HCT116 (cell line): Measurements from ENCODE around the gene MTA1. TPM values are rescaled to one million over a fixed set of nuclear protein-coding genes. Genes with fewer than 3 reads are reported as not detected.

Source experiments
- ATAC-seq: fragments of 200-7000 bp; cut with Tn5 transposase; 2 replicates; pipeline ENCODE4 v1.9.1; 2020; ENCODE audit warnings: mild to moderate bottlenecking, moderate library complexity
- BruUV-seq: library from RNA; stranded (reverse); fragments of 400-500 nt; replicated peaks from 2 replicates; lab custom pipeline; 2021; lab: Mats Ljungman, UMichigan
- CTCF ChIA-PET: fragments of 300-600 bp; sonication (Branson Sonifier 250); formaldehyde crosslinking; loops from one replicate; lab custom pipeline; 2021; ENCODE audit warnings: antibody characterized with exemption; lab: Charles Lee
- POLR2A ChIA-PET: fragments of 300-600, 350-600 bp; sonication (Branson Sonifier 250); formaldehyde crosslinking; loops from one replicate; lab custom pipeline; 2021; ENCODE audit warnings: antibody characterized with exemption; lab: Charles Lee
- RAD21 ChIA-PET, 2 experiments: fragments of 300-600 bp; sonication (Branson Sonifier 250); formaldehyde crosslinking; loops; one replicate each; lab custom pipeline; 2023; ENCODE audit warnings: low total read pairs in 2 of 2; ENCODE audit not compliant: uncharacterized antibody in 2 of 2, unreplicated experiment in 2 of 2, low non-redundant PET in 1 of 2; lab: Charles Lee
- DNase-seq: peaks from one replicate; pipeline ENCODE4 v3.0.0-alpha.2; 2010; ENCODE audit warnings: low read depth, low spot score
- H2AFZ ChIP-seq: fragments of 200-600 bp; shearing (Covaris generic), sonication (generic); 2 replicates; pipeline ENCODE4 v1.6.1; 2017; ENCODE audit warnings: low read depth, mixed run types, mixed read lengths, antibody characterized with exemption, low read length; ENCODE audit not compliant: poor library complexity, severe bottlenecking
- H3K27ac ChIP-seq: 2 replicates; pipeline ENCODE4 v1.5.1; 2012; ENCODE audit warnings: low read depth, low read length
- H3K27me3 ChIP-seq: fragments of 200-600 bp; sonication (generic); 2 replicates; pipeline ENCODE4 v1.6.1; 2016; ENCODE audit warnings: mixed run types, low read length, mixed read lengths; ENCODE audit not compliant: insufficient read depth
- H3K36me3 ChIP-seq, 2 experiments: fragments of 200-500 bp in 1 of 2; fragments of 200-600 bp in 1 of 2; sonication (Bioruptor generic) in 1 of 2; sonication (generic) in 1 of 2; 2 replicates each; pipeline versions ENCODE4 v1.5.1 to v1.6.1; 2014 to 2016; ENCODE audit warnings: low read length in 2 of 2, inconsistent platforms in 1 of 2, mixed read lengths in 1 of 2, mixed run types in 1 of 2; ENCODE audit not compliant: insufficient read depth in 2 of 2, control insufficient read depth in 1 of 2
- H3K4me1 ChIP-seq, 2 experiments: fragments of 200-600 bp in 1 of 2; sonication (generic) in 1 of 2; 2 replicates each; pipeline versions ENCODE4 v1.5.1 to v1.6.1; 2012 to 2017; ENCODE audit warnings: low read length in 2 of 2, inconsistent platforms in 1 of 2, mild to moderate bottlenecking in 1 of 2, mixed read lengths in 1 of 2, mixed run types in 1 of 2, moderate library complexity in 1 of 2; ENCODE audit not compliant: insufficient read depth in 2 of 2, control insufficient read depth in 1 of 2
- H3K4me2 ChIP-seq: fragments of 200-600 bp; sonication (generic); 2 replicates; pipeline ENCODE4 v1.6.1; 2017; ENCODE audit warnings: mixed run types, low read length, mixed read lengths
- H3K4me3 ChIP-seq, 2 experiments: fragments of 200-600 bp in 1 of 2; sonication (generic) in 1 of 2; replicated peaks in 1 of 2; 2 replicates each; pipeline ENCODE4 v1.5.1; 2011 to 2016; ENCODE audit warnings: low read length in 2 of 2, control low read depth in 1 of 2, low read depth in 1 of 2, mild to moderate bottlenecking in 1 of 2, mixed read lengths in 1 of 2, mixed run types in 1 of 2
- H3K79me2 ChIP-seq: fragments of 200-600 bp; sonication (generic); 2 replicates; pipeline ENCODE4 v1.6.1; 2017; ENCODE audit warnings: mild to moderate bottlenecking, mixed run types, low read length, moderate library complexity, mixed read lengths; ENCODE audit not compliant: insufficient read depth
- H3K9ac ChIP-seq: fragments of 200-600 bp; sonication (generic); 2 replicates; pipeline ENCODE4 v1.6.1; 2016; ENCODE audit warnings: low read length, mixed read lengths
- H3K9me2 ChIP-seq: fragments of 200-600 bp; sonication (generic), shearing (Covaris generic); 2 replicates; pipeline ENCODE4 v1.6.1; 2017; ENCODE audit warnings: mixed run types, mild to moderate bottlenecking, moderate library complexity; ENCODE audit not compliant: insufficient read depth
- H3K9me3 ChIP-seq, 2 experiments: fragments of 200-500 bp in 1 of 2; fragments of 200-600 bp in 1 of 2; sonication (Bioruptor generic) in 1 of 2; sonication (generic) in 1 of 2; 2 replicates each; pipeline ENCODE4 v1.6.1; 2014 to 2017; ENCODE audit warnings: low read length in 2 of 2, mixed read lengths in 2 of 2, inconsistent platforms in 1 of 2, low read depth in 1 of 2, mild to moderate bottlenecking in 1 of 2, mixed run types in 1 of 2, moderate library complexity in 1 of 2; ENCODE audit not compliant: control insufficient read depth in 1 of 2, insufficient read depth in 1 of 2
- H4K20me1 ChIP-seq: fragments of 200-600 bp; sonication (generic), shearing (Covaris generic); 2 replicates; pipeline ENCODE4 v1.6.1; 2017; ENCODE audit warnings: mixed run types, mild to moderate bottlenecking, moderate library complexity; ENCODE audit not compliant: insufficient read depth
- EGR1 ChIP-seq: IDR thresholded peaks from 2 replicates; pipeline ENCODE4 v1.6.1; 2012; ENCODE audit warnings: low read depth
- ELF1 ChIP-seq: IDR thresholded peaks from 2 replicates; pipeline ENCODE4 v1.6.1; 2012; ENCODE audit warnings: low read depth, borderline replicate concordance
- JUND ChIP-seq: IDR thresholded peaks from 2 replicates; pipeline ENCODE4 v1.6.1; 2012
- POLR2A ChIP-seq: IDR thresholded peaks from 2 replicates; pipeline ENCODE4 v1.7.0; 2011; ENCODE audit warnings: borderline replicate concordance; ENCODE audit not compliant: insufficient read depth, insufficient read length; ENCODE audit errors: extremely low read depth
- POLR2AphosphoS5 ChIP-seq: IDR thresholded peaks from 2 replicates; pipeline ENCODE4 v1.6.1; 2011; ENCODE audit warnings: mild to moderate bottlenecking, low read depth, low read length, moderate library complexity
- RAD21 ChIP-seq: IDR thresholded peaks from 2 replicates; pipeline ENCODE4 v1.6.1; 2012; ENCODE audit warnings: low read depth, mild to moderate bottlenecking
- SP1 ChIP-seq: IDR thresholded peaks from 2 replicates; pipeline ENCODE4 v1.6.1; 2012; ENCODE audit warnings: low read depth
- SRF ChIP-seq: IDR thresholded peaks from 2 replicates; pipeline ENCODE4 v1.6.1; 2012; ENCODE audit warnings: low read depth
- TCF7L2 ChIP-seq: IDR thresholded peaks from 2 replicates; pipeline ENCODE4 v1.7.0; 2011; ENCODE audit warnings: borderline replicate concordance, inconsistent platforms; ENCODE audit not compliant: insufficient read depth, insufficient read length; ENCODE audit errors: extremely low read depth
- YY1 ChIP-seq: IDR thresholded peaks from 2 replicates; pipeline ENCODE4 v1.6.1; 2011; ENCODE audit warnings: low read length, low read depth, moderate library complexity, mild to moderate bottlenecking; ENCODE audit not compliant: insufficient replicate concordance; ENCODE audit errors: extremely low read depth
- ZFX ChIP-seq: fragments of 450-650 bp; IDR thresholded peaks from 2 replicates; pipeline ENCODE4 v1.6.1; 2017
- ZNF274 ChIP-seq: fragments of 200-500 bp; sonication (Bioruptor generic); IDR thresholded peaks from 2 replicates; pipeline ENCODE4 v1.6.1; 2014; ENCODE audit warnings: mild to moderate bottlenecking, low read depth, low read length, inconsistent platforms
- intact Hi-C: fragments of 100-400 bp; cut with micrococcal nuclease; formaldehyde crosslinking; loops from 2 replicates; pipeline ENCODE4 v1.10.0; 2022
- total RNA-seq: library from RNA; stranded (reverse); gene quantifications from one replicate; pipeline ENCODE4 v1.2.1, GENCODE V29; 2021; ENCODE audit not compliant: unreplicated experiment
- TF ChIP-seq, protein P1 (sequence below): IDR thresholded peaks from 2 replicates; pipeline ENCODE4 v1.6.1; 2012
- TF ChIP-seq, protein P2 (sequence below): IDR thresholded peaks from 2 replicates; pipeline ENCODE4 v1.6.1; 2012; ENCODE audit warnings: low read depth
- TF ChIP-seq, protein P3 (sequence below): IDR thresholded peaks from 2 replicates; pipeline ENCODE4 v1.6.1; 2012

MTA1 gene
- total RNA-seq, 1 experiment from 2014 or later = 229 TPM

DNA sequence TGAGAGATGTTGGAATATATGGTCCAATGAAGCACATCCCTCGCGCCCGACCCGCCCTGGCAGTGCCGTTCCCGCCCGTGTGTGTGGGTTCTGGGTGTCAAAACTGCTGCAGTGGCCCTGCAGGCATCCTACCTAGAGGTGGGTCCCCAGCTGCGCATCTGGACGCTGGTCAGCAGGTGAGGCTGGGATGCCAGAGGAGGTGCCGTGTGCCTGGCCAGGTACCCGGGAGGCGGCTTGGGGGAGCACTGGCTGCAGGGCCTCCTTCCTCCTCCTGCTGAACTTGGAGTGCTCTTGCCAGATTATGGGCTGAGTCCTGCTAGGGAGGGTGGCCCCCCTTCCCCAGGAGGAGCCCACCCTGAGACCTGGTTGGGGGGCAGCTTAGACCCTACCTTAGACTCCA, 5.2 kb downstream of the MTA1 start:
- no peaks in the 10 kb centered on the region for H3K9me2 ChIP-seq
- peaks cover 10 to 33% of the 10 kb centered on the region in 2 experiments for H3K4me1 ChIP-seq
- BruUV-seq = no TSS peak
- no peak for TF ChIP-seq ZFX
- TF ChIP-seq YY1 = no peak
- no peak for TF ChIP-seq POLR2AphosphoS5
- no peak overlapping the region for H2AFZ ChIP-seq
- H3K27me3 ChIP-seq = no peaks in the 10 kb centered on the region
- peaks cover 91% of the 10 kb centered on the region for H3K79me2 ChIP-seq
- H3K27ac ChIP-seq = no peak overlapping the region; the same call in 1 of the 2 replicates
- no peak overlapping the region for H3K4me2 ChIP-seq
- no peak overlapping the region for H3K9ac ChIP-seq
- CTCF ChIA-PET = no interaction called here
- DNase-seq = no peak
- H3K4me3 ChIP-seq = no peak overlapping the region
- peaks cover 4 to 21% of the 10 kb centered on the region in 2 experiments; a peak in 3 of 4 replicates for H3K36me3 ChIP-seq
- intact Hi-C loops = no loop called here
- RAD21 ChIA-PET = no interaction called here
- peaks cover under 1% of the 10 kb centered on the region; the same call in 1 of the 2 replicates for H4K20me1 ChIP-seq
- POLR2A ChIA-PET = no interaction called here
- H3K9me3 ChIP-seq = no peaks in the 10 kb centered on the region
- no peak for ATAC-seq

DNA sequence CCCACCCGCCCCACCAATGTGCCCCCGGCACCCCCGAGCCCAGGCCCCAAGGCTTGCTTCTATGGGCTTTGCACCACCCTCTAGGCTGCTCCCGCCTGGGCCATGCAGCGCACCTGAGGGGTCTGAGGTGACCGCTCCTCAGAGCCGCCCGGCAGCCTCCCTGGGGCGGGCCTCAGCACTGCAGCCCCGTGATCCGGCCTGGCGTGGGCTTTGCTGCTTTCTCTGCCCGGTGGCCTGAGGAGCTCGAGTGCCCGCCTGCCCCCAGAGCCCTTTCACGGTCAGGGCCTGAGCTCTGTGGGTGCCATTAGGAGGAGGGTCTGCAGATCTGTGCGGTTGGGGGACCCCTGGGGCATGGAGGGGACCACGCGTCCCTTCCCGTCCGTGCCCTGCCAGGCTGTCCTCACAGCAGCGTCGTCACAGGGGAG, 6.2 kb downstream of the MTA1 start:
- ChIA-PET POLR2A (no interaction called here), RAD21 (no interaction called here), CTCF (no interaction called here)
- H3K4me1 ChIP-seq = peaks cover 20 to 40% of the 10 kb centered on the region in 2 experiments
- H3K9me2 ChIP-seq = no peaks in the 10 kb centered on the region
- H3K4me3 ChIP-seq = no peak overlapping the region
- no peak overlapping the region for H3K27ac ChIP-seq
- H4K20me1 ChIP-seq = peaks cover 10% of the 10 kb centered on the region
- TF ChIP-seq YY1 (no peak), POLR2A (no peak), SRF (no peak), JUND (no peak), ELF1 (no peak), ZNF274 (no peak), ZFX (no peak), RAD21 (no peak), TCF7L2 (no peak), SP1 (no peak), POLR2AphosphoS5 (no peak), EGR1 (no peak)
- TF ChIP-seq, protein P1, sequence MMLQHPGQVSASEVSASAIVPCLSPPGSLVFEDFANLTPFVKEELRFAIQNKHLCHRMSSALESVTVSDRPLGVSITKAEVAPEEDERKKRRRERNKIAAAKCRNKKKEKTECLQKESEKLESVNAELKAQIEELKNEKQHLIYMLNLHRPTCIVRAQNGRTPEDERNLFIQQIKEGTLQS = no peak
- TF ChIP-seq, protein P2, sequence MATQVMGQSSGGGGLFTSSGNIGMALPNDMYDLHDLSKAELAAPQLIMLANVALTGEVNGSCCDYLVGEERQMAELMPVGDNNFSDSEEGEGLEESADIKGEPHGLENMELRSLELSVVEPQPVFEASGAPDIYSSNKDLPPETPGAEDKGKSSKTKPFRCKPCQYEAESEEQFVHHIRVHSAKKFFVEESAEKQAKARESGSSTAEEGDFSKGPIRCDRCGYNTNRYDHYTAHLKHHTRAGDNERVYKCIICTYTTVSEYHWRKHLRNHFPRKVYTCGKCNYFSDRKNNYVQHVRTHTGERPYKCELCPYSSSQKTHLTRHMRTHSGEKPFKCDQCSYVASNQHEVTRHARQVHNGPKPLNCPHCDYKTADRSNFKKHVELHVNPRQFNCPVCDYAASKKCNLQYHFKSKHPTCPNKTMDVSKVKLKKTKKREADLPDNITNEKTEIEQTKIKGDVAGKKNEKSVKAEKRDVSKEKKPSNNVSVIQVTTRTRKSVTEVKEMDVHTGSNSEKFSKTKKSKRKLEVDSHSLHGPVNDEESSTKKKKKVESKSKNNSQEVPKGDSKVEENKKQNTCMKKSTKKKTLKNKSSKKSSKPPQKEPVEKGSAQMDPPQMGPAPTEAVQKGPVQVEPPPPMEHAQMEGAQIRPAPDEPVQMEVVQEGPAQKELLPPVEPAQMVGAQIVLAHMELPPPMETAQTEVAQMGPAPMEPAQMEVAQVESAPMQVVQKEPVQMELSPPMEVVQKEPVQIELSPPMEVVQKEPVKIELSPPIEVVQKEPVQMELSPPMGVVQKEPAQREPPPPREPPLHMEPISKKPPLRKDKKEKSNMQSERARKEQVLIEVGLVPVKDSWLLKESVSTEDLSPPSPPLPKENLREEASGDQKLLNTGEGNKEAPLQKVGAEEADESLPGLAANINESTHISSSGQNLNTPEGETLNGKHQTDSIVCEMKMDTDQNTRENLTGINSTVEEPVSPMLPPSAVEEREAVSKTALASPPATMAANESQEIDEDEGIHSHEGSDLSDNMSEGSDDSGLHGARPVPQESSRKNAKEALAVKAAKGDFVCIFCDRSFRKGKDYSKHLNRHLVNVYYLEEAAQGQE = no peak
- TF ChIP-seq, protein P3, sequence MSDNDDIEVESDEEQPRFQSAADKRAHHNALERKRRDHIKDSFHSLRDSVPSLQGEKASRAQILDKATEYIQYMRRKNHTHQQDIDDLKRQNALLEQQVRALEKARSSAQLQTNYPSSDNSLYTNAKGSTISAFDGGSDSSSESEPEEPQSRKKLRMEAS = no peak
- no peak overlapping the region for H3K4me2 ChIP-seq
- DNase-seq (no peak), ATAC-seq (no peak)
- H3K9ac ChIP-seq = no peak overlapping the region
- peaks cover 4 to 21% of the 10 kb centered on the region in 2 experiments; a peak in 3 of 4 replicates for H3K36me3 ChIP-seq
- H3K9me3 ChIP-seq = no peaks in the 10 kb centered on the region
- peaks cover 94% of the 10 kb centered on the region for H3K79me2 ChIP-seq
- intact Hi-C loops = no loop called here
- no peak overlapping the region for H2AFZ ChIP-seq
- H3K27me3 ChIP-seq = no peaks in the 10 kb centered on the region
- BruUV-seq = no TSS peak
